ENCODE results near the gene BMP10. TPM values are rescaled to one million over a fixed set of nuclear protein-coding genes. Genes with fewer than 3 reads are reported as not detected.
A peak's percentile ranks its signal among the peaks of the same experiment; 100 is the strongest.

BMP10 gene
- polyA plus RNA-seq, 3 donors = not detected

DNA sequence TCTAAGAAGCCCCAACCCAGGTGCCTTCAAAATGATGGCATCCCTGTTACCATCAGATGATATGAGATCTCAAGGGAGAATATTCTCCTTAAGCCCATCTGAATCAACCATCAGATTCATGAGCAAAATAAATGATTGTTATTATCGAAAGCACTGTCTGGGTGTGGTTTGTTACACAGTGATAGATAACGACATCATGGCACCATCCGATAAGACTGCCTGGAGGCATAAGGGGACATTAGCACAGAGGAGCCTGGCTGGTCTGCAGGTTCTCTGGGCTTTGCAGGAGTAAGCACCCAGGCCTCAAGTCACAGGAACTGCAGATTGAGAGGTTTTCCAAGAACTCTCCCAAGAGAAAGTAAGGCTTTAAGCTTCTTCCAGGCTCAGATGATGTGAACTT, 15.6 kb downstream of the BMP10 start:
- TF ChIP-seq, protein P1, sequence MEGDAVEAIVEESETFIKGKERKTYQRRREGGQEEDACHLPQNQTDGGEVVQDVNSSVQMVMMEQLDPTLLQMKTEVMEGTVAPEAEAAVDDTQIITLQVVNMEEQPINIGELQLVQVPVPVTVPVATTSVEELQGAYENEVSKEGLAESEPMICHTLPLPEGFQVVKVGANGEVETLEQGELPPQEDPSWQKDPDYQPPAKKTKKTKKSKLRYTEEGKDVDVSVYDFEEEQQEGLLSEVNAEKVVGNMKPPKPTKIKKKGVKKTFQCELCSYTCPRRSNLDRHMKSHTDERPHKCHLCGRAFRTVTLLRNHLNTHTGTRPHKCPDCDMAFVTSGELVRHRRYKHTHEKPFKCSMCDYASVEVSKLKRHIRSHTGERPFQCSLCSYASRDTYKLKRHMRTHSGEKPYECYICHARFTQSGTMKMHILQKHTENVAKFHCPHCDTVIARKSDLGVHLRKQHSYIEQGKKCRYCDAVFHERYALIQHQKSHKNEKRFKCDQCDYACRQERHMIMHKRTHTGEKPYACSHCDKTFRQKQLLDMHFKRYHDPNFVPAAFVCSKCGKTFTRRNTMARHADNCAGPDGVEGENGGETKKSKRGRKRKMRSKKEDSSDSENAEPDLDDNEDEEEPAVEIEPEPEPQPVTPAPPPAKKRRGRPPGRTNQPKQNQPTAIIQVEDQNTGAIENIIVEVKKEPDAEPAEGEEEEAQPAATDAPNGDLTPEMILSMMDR (IDR thresholded peaks at IDR 0.05) = no peak
- no peak overlapping the region for H3K27ac ChIP-seq (ENCODE audit: low read depth in 1 of 2, low read length in 2 of 2)
- Mint-ChIP-seq H3K27ac (peak overlapping the region in 2 of 7 donors; percentile 40 to 58), H3K4me3 (no peak overlapping the region), H3K36me3 (peaks cover 0 to 2% of the 10 kb centered on the region in 2 donors), H3K9me3 (no peaks in the 10 kb centered on the region), H3K27me3 (ENCODE audit: low read depth in 3 of 3) (no peaks in the 10 kb centered on the region), H3K4me1 (peaks cover 52% of the 10 kb centered on the region)
- no peak overlapping the region for H3K4me3 ChIP-seq (replicated peaks in 1 of 3; ENCODE audit: low read depth in 2 of 3, low read length in 3 of 3)
- H2AFZ ChIP-seq (ENCODE audit: insufficient read depth, low read depth, low read length, poor library complexity, severe bottlenecking) = no peak overlapping the region
- intact Hi-C loops (cut with micrococcal nuclease) = no loop called here
- no peaks in the 10 kb centered on the region for H3K27me3 ChIP-seq (ENCODE audit: control insufficient read depth in 2 of 2, insufficient read depth in 2 of 2, low read length in 2 of 2)
- WGBS (ENCODE audit: insufficient coverage) = 100% methylated on average over 2 of the region's 3 CpGs
- H3K9me3 ChIP-seq (replicated peaks in 1 of 2; ENCODE audit: control insufficient read depth in 1 of 2, insufficient read depth in 1 of 2, low read length in 2 of 2) = no peaks in the 10 kb centered on the region
- H3K4me1 ChIP-seq (ENCODE audit: control insufficient read depth in 1 of 2, insufficient read depth in 2 of 2, low read length in 2 of 2) = peaks cover 40 to 49% of the 10 kb centered on the region in 2 donors
- DNase-seq = no peak
- no peaks in the 10 kb centered on the region for H3K36me3 ChIP-seq (replicated peaks in 1 of 2; ENCODE audit: control insufficient read depth in 1 of 2, insufficient read depth in 2 of 2, low read length in 2 of 2)
- H3K4me2 ChIP-seq (replicated peaks; ENCODE audit: extremely low read depth, low read length, poor library complexity, severe bottlenecking) = no peak overlapping the region
- H3K9ac ChIP-seq (ENCODE audit: insufficient read depth, low read length, poor library complexity, severe bottlenecking) = no peak overlapping the region
- no peaks in the 10 kb centered on the region for H4K20me1 ChIP-seq (ENCODE audit: insufficient read depth, low read length)
- H3K79me2 ChIP-seq (ENCODE audit: insufficient read depth, low read length) = no peaks in the 10 kb centered on the region

DNA sequence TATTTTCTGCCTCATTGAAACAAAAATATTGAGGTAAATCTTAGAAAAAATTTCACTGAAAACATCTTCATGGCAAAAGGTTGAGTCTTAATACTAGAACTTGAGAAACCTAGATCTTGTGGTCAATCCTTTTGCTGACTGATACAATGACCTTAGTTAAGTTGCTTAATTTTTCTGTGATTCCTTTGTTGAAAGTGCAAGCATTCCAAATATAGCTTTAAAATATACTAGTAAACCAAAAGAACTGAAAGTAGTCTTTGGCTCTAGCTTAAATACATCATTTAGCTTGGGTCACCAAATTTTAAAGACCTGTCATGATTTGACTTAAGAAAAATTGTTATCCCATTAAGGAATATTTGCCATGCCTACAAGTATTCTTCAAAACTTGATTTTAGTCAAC, 16.7 kb downstream of the BMP10 start:
- peaks cover 33 to 41% of the 10 kb centered on the region in 2 donors for H3K4me1 ChIP-seq (ENCODE audit: control insufficient read depth in 1 of 2, insufficient read depth in 2 of 2, low read length in 2 of 2)
- Mint-ChIP-seq H3K27me3 (ENCODE audit: low read depth in 3 of 3) (no peaks in the 10 kb centered on the region), H3K4me1 (peaks cover 47% of the 10 kb centered on the region), H3K4me3 (no peak overlapping the region), H3K27ac (peak overlapping the region in 3 of 7 donors; percentile 9 to 82 (median 69)), H3K9me3 (no peaks in the 10 kb centered on the region), H3K36me3 (no peaks in the 10 kb centered on the region)
- DNase-seq = peak in 2 of 3 donors; percentile 23 to 26
- H3K9ac ChIP-seq (ENCODE audit: insufficient read depth, low read length, poor library complexity, severe bottlenecking) = no peak overlapping the region
- H3K27ac ChIP-seq (ENCODE audit: low read depth in 1 of 2, low read length in 2 of 2) = no peak overlapping the region
- intact Hi-C loops (cut with micrococcal nuclease) = no loop called here
- no peaks in the 10 kb centered on the region for H3K27me3 ChIP-seq (ENCODE audit: control insufficient read depth in 2 of 2, insufficient read depth in 2 of 2, low read length in 2 of 2)
- no peaks in the 10 kb centered on the region for H4K20me1 ChIP-seq (ENCODE audit: insufficient read depth, low read length)
- TF ChIP-seq, protein P1 (IDR thresholded peaks at IDR 0.05) = no peak
- H3K9me3 ChIP-seq (replicated peaks in 1 of 2; ENCODE audit: control insufficient read depth in 1 of 2, insufficient read depth in 1 of 2, low read length in 2 of 2) = no peaks in the 10 kb centered on the region
- H2AFZ ChIP-seq (ENCODE audit: insufficient read depth, low read depth, low read length, poor library complexity, severe bottlenecking) = no peak overlapping the region
- no peaks in the 10 kb centered on the region for H3K36me3 ChIP-seq (replicated peaks in 1 of 2; ENCODE audit: control insufficient read depth in 1 of 2, insufficient read depth in 2 of 2, low read length in 2 of 2)
- no peak overlapping the region for H3K4me3 ChIP-seq (replicated peaks in 1 of 3; ENCODE audit: low read depth in 2 of 3, low read length in 3 of 3)
- H3K79me2 ChIP-seq (ENCODE audit: insufficient read depth, low read length) = no peaks in the 10 kb centered on the region
- no peak overlapping the region for H3K4me2 ChIP-seq (replicated peaks; ENCODE audit: extremely low read depth, low read length, poor library complexity, severe bottlenecking)

Data from CD14-positive monocyte (primary cell).